OCI-LY3 (cell line): ENCODE results near the gene ATP10A.

Experiments used
- H2AFZ ChIP-seq: fragments of 200-600, 300-600 bp; shearing (Covaris generic); 2 replicates; pipeline ENCODE4 v1.6.0; 2014; ENCODE audit warnings: antibody characterized with exemption, low read depth, low read length
- H3K27ac ChIP-seq: fragments of 200-600, 300-600 bp; sonication (generic); 2 replicates; pipeline ENCODE4 v1.5.1; 2014; ENCODE audit warnings: mild to moderate bottlenecking, low read length, moderate library complexity, mixed read lengths
- H3K27me3 ChIP-seq: fragments of 200-600, 300-600 bp; sonication (generic); 2 replicates; pipeline ENCODE4 v1.6.1; 2014; ENCODE audit warnings: low read depth, low read length, mixed read lengths
- H3K36me3 ChIP-seq: fragments of 200-600, 300-600 bp; sonication (generic); replicated peaks from 2 replicates; pipeline ENCODE3; 2014; ENCODE audit warnings: low read depth, low read length, mixed read lengths
- H3K4me1 ChIP-seq: fragments of 300-600, 200-600 bp; sonication (generic); 2 replicates; pipeline ENCODE4 v1.6.1; 2014; ENCODE audit warnings: low read length, mixed read lengths
- H3K4me2 ChIP-seq: fragments of 200-600, 300-600 bp; sonication (generic); 2 replicates; pipeline ENCODE4 v1.6.1; 2014; ENCODE audit warnings: low read length, mixed read lengths
- H3K4me3 ChIP-seq: fragments of 300-600, 200-600 bp; sonication (generic); 2 replicates; pipeline ENCODE4 v1.5.1; 2014; ENCODE audit warnings: antibody characterized with exemption, mild to moderate bottlenecking, low read length, moderate library complexity
- H3K79me2 ChIP-seq: fragments of 300-600, 200-600 bp; shearing (Covaris generic); 2 replicates; pipeline ENCODE4 v1.6.1; 2014; ENCODE audit warnings: mild to moderate bottlenecking, low read length, mixed read lengths
- H3K9ac ChIP-seq: fragments of 300-600, 200-600 bp; shearing (Covaris generic); 2 replicates; pipeline ENCODE4 v1.6.0; 2014; ENCODE audit warnings: mild to moderate bottlenecking, low read length, moderate library complexity
- H3K9me3 ChIP-seq: fragments of 200-600, 300-600 bp; shearing (Covaris generic); 2 replicates; pipeline ENCODE4 v1.6.1; 2014; ENCODE audit warnings: low read length, mixed read lengths; ENCODE audit not compliant: insufficient read depth
- H4K20me1 ChIP-seq: fragments of 200-600, 300-600 bp; sonication (generic); 2 replicates; pipeline ENCODE4 v1.6.1; 2016; ENCODE audit warnings: low read length, mixed read lengths; ENCODE audit not compliant: insufficient read depth
- EZH2phosphoT487 ChIP-seq: fragments of 200-600 bp; shearing (Covaris generic); IDR thresholded peaks from 2 replicates; pipeline ENCODE4 v1.6.1; 2018; ENCODE audit warnings: antibody characterized with exemption, mixed run types, low read depth
- TF ChIP-seq, protein P1 (sequence below): fragments of 200-600, 300-600 bp; sonication (generic); IDR thresholded peaks from 2 replicates; pipeline ENCODE4 v1.5.1; 2014; ENCODE audit warnings: antibody characterized with exemption, low read length, low read depth

ATP10A gene

DNA sequence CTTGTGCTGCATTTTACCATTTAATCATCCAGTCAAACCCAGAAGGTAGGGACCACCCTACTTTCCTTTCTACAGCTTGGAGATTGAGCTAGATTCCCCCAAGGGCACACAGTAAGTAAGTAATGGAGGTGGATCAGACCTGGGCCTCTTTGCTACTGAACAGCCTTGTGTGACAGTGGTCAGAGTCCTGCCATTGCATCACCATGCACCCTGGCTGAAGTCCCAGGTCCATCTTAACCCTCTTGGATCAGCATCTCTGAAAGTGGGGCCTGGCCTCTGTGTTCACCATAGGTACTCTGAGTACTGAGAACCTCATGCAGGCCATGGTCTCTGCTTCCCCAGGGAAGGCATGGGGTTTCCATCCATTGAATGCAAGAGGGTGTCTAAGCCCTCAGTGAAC is 34.5 kb upstream of the ATP10A start:
- H3K79me2 ChIP-seq, result no peaks in the 10 kb centered on the region
- H3K36me3 ChIP-seq, result no peaks in the 10 kb centered on the region
- no peaks in the 10 kb centered on the region for H4K20me1 ChIP-seq
- TF ChIP-seq EZH2phosphoT487, result no peak
- TF ChIP-seq, protein P1, sequence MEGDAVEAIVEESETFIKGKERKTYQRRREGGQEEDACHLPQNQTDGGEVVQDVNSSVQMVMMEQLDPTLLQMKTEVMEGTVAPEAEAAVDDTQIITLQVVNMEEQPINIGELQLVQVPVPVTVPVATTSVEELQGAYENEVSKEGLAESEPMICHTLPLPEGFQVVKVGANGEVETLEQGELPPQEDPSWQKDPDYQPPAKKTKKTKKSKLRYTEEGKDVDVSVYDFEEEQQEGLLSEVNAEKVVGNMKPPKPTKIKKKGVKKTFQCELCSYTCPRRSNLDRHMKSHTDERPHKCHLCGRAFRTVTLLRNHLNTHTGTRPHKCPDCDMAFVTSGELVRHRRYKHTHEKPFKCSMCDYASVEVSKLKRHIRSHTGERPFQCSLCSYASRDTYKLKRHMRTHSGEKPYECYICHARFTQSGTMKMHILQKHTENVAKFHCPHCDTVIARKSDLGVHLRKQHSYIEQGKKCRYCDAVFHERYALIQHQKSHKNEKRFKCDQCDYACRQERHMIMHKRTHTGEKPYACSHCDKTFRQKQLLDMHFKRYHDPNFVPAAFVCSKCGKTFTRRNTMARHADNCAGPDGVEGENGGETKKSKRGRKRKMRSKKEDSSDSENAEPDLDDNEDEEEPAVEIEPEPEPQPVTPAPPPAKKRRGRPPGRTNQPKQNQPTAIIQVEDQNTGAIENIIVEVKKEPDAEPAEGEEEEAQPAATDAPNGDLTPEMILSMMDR, result no peak
- H3K27me3 ChIP-seq, result no peaks in the 10 kb centered on the region
- H3K9me3 ChIP-seq, result no peaks in the 10 kb centered on the region
- H3K4me3 ChIP-seq, result no peak overlapping the region
- no peak overlapping the region for H3K4me2 ChIP-seq
- H3K9ac ChIP-seq, result no peak overlapping the region
- no peaks in the 10 kb centered on the region for H3K4me1 ChIP-seq
- no peak overlapping the region for H2AFZ ChIP-seq
- no peak overlapping the region for H3K27ac ChIP-seq

DNA sequence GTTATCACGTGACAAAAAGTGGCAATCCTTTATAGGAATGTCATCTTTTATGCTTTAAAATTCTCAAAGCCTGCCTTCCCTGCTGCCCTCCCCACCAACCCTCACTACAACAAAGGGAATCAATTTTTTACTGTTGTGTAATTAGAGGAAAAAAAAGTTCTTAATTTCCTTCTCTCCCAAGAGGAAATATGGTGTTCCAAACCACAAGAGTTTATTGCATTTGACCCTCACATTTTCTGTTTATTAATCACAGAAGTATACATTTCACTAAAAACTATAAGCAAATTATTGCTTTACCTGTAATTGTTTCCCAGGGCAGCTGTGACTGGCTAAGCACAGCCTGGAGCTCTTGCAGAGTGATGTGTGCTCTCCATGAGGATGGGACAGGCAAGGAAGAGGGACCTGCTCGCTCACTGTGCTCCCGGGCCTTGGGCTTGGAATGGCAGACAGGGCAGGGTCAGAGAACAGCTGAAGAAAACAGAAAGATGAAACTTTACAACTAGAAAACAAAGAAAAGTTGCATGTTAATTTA is 31.3 kb upstream of the ATP10A start:
- Histone ChIP-seq H3K79me2 (no peaks in the 10 kb centered on the region), H3K27me3 (no peaks in the 10 kb centered on the region), H3K27ac (no peak overlapping the region), H3K4me1 (no peaks in the 10 kb centered on the region), H4K20me1 (no peaks in the 10 kb centered on the region), H2AFZ (no peak overlapping the region), H3K36me3 (no peaks in the 10 kb centered on the region), H3K9me3 (no peaks in the 10 kb centered on the region), H3K4me2 (no peak overlapping the region), H3K4me3 (no peak overlapping the region), H3K9ac (no peak overlapping the region)
- TF ChIP-seq, protein P1, result no peak
- TF ChIP-seq EZH2phosphoT487, result no peak

GRCh38 chr15:25893596-25893995 is 30.5 kb upstream of the ATP10A start:
- Histone ChIP-seq H3K27me3 (no peaks in the 10 kb centered on the region), H3K4me2 (no peak overlapping the region), H3K36me3 (no peaks in the 10 kb centered on the region), H3K9me3 (no peaks in the 10 kb centered on the region), H3K4me3 (no peak overlapping the region), H3K79me2 (no peaks in the 10 kb centered on the region), H3K9ac (no peak overlapping the region), H2AFZ (no peak overlapping the region), H3K4me1 (no peaks in the 10 kb centered on the region), H4K20me1 (no peaks in the 10 kb centered on the region), H3K27ac (no peak overlapping the region)
- TF ChIP-seq, protein P1, result no peak

DNA sequence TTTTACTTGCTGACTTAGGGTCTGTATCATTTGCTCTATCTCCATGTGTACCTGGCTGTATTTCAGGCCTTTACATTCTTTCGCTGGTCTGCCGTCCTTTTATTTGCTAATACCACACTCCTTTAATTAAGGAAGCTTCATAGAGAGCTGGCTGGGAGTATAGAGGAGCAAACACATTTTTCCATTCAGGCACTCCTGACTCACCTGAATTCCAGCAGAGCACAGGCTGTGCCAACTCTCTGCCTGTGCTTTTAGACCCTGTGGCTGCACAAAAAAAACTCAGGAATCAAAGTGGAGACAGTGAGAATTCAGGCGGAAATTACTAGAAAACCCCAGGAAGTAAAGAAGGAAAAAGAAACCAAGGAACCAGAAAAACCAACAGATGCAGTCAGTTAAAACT is 29.0 kb upstream of the ATP10A start:
- no peaks in the 10 kb centered on the region for H3K9me3 ChIP-seq
- H3K9ac ChIP-seq, result no peak overlapping the region
- no peaks in the 10 kb centered on the region for H3K27me3 ChIP-seq
- H3K36me3 ChIP-seq, result no peaks in the 10 kb centered on the region
- no peak overlapping the region for H3K4me3 ChIP-seq
- no peak overlapping the region for H2AFZ ChIP-seq
- no peak overlapping the region for H3K27ac ChIP-seq
- no peaks in the 10 kb centered on the region for H3K79me2 ChIP-seq
- H3K4me1 ChIP-seq, result no peaks in the 10 kb centered on the region
- TF ChIP-seq, protein P1, result no peak
- TF ChIP-seq EZH2phosphoT487, result no peak
- H4K20me1 ChIP-seq, result no peaks in the 10 kb centered on the region
- H3K4me2 ChIP-seq, result no peak overlapping the region
